HG03025 (cell line): Measurements from ENCODE around the gene VASH1.

ENCODE experiments used
- ATAC-seq: cut with Tn5 transposase; IDR thresholded peaks from one replicate; pipeline ENCODE4 v1.9.1; 2021; ENCODE audit warnings: mild to moderate bottlenecking, moderate library complexity; ENCODE audit not compliant: unreplicated experiment, low FRiP score

Gene VASH1

GRCh38 chr14:76782115-76782884, 21.0 kb downstream of the VASH1 start:
- no peak for ATAC-seq

DNA sequence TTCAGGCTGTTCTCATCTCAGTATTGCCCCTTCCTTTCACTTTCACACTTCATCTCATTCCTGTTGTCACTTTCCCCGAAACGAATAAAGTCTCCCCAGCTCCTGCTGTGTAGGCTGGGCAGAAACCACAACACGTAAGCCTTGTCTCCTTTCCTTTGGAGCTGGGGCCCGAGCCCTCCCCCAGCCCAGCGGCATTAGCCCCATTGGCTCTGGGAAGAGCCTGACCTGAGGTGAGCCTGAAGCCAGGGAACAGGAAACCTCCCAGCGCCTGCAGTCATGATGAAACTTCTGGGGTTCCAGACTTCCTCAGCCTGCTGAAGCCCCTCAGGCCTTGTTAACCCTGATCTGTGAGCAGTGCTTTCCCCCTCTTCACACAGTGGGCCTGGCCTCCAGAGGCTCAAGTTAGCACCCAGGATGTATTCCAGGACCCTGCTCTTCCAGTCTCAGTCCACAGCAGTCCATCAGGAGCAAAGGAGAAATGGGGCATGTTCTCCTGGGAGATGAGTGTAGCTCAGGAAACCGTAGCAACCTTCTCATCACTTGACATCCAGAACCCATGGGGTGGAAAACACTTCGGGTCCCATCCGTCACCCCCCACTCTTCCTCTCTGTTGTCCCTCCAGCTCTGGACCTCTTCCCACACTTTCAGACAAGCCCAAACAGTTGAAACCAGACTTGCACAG, 21.8 kb downstream of the VASH1 start:
- no peak for ATAC-seq

DNA sequence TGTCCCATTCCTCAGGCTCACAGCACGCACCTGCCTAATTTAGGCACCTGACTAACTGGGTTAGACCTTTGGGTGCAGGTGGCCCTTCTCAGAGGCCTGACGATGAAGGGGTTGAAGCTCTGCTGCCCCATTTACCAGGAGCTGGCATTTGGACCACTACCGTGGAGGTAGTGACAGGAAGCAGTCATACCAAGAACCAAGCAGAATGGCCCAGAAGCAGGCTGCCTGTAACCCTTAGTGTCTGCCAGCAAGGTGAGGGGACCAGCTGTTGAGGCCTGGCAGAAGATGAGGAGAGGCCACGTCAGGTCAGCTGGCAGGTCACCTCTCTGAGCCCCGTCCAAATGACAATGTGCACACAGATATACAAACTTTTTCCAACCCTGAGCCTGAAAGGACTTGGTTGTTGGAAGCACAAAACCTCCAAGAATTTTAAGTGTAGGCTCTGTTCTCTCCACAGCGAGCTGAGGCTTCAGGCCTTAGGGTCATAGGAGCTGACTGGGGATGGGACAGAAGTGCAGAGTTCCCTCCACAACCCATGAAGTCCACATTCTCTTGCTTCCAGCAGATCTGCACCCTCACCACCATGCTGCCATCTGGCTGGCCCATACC, 23.1 kb downstream of the VASH1 start:
- no peak for ATAC-seq

GRCh38 chr14:76784881-76785280, 23.6 kb downstream of the VASH1 start:
- no peak for ATAC-seq

GRCh38 chr14:76786601-76787000, 25.3 kb downstream of the VASH1 start:
- ATAC-seq: no peak

GRCh38 chr14:76792422-76792821, 31.2 kb downstream of the VASH1 start:
- ATAC-seq: no peak

DNA sequence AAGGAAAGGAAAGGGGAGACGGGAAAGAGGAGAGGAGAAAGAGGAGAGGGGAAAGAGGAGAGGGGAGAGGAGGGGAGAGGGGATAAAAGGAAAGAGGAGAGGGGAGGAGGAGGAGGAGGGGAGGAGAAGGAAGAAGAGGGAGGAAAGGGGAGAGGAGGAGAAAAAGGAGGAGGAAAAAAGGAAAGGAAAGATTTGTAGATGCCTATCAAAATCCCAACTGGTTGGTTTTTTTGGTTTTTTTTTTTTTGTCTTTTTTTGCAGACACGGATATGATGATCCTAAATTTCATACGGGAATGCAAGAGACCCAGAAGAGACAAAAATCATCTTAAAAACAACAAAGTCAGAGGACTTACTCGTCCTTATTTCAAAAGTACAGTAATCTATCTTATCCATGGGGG, 32.1 kb downstream of the VASH1 start:
- ATAC-seq: no peak

- no peak for ATAC-seq
Measured at GRCh38 chr14:76793956-76794355, 32.7 kb downstream of the VASH1 start.

DNA sequence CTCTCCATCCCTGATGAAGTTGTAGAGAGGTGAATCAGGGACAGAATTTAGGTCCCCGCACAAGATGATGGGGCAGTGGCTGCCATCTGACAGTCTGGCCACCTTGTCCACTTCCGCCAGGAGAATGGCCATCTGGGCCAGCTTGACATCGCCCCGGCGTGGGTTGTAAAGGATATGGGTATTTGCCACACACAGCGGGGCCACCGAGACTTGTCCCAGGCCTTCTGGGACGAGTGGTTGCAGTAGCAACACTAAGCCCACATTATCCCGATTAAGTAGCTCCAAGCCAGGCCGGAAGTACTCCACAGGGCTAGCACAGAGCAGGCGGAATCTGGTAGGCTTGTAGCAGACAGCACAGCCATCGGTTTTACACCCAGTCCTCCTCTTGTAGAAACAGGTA, 45.2 kb downstream of the VASH1 start:
- no peak for ATAC-seq

DNA sequence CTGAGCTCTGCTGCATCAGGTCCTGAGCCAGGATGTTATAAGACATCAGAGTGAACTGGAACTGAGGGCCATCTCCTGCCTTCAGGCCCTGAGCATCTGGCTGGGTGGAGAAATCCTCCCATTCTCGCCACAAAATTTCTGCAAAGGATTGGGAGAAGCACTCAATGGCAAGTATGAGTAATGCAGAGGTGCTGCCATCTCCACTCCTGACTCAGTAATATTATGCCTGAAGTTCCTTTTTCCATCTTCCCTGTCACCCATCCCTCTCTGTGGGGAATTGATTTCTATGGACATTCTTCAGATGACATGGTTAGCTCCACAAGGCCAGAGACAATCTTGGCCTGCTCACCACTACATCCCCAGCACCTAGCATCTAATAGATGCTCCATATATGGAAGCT, 46.7 kb downstream of the VASH1 start:
- no peak for ATAC-seq

DNA sequence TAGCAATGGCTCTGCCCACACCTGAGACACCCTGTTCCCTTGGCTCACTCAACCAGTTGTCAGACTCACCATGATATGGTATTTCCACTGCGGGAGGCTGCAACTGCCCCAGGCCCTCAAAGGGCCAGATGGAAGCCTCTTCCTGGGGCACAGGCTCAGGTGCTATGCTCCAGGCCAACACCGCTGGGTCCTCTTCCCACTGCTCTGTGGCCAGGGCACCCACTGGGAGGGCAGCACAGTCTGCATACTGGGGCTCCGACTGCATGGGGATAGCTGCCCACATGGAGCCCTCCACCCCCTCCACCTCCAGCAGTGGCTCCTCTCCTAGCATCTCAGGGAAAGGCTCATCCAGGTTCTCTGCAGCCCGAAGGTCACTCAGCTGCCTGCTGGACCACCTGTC, 47.7 kb downstream of the VASH1 start:
- ATAC-seq: no peak

- ATAC-seq: no peak
Measured at GRCh38 chr14:76810525-76810924, 49.3 kb downstream of the VASH1 start.

DNA sequence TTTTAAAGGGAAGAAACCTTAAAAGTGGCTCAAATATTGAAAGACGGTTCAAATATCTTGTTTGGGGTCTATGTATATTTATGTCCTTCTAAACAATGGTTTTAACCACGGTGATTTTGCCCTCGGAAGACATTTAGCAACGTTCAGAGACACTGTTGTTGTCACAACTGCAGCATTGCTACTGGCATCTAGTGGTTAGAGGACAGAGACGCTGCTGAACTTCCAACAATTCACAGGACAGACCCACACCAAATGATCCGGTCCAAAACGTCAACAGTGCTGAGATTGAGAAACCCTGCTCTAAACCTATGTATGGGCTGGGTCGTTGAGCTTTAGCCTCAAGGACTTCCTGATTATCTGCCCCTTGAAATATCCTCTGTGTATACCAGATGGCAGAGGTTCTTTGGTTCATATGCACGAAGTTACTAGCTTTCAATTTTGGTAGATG, 49.7 kb downstream of the VASH1 start:
- no peak for ATAC-seq

GRCh38 chr14:76811561-76811960, 50.3 kb downstream of the VASH1 start:
- no peak for ATAC-seq

DNA sequence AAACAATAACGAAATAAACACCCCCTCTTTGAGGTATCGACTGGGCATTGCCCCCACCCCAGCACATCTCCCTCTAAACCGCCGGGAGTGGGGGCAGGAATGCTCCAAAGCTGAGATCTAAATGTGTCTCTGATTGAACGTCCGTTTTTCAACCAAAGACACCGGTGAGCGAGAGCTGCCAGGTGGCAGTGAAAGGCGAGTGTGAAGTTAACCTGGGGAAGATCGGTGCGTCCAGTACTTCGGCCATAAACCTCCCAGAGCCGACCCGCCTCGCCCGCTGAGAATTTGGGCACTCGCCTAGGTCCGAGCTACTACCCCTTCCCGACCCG, 50.8 kb downstream of the VASH1 start:
- peak; percentile 11 for ATAC-seq

DNA sequence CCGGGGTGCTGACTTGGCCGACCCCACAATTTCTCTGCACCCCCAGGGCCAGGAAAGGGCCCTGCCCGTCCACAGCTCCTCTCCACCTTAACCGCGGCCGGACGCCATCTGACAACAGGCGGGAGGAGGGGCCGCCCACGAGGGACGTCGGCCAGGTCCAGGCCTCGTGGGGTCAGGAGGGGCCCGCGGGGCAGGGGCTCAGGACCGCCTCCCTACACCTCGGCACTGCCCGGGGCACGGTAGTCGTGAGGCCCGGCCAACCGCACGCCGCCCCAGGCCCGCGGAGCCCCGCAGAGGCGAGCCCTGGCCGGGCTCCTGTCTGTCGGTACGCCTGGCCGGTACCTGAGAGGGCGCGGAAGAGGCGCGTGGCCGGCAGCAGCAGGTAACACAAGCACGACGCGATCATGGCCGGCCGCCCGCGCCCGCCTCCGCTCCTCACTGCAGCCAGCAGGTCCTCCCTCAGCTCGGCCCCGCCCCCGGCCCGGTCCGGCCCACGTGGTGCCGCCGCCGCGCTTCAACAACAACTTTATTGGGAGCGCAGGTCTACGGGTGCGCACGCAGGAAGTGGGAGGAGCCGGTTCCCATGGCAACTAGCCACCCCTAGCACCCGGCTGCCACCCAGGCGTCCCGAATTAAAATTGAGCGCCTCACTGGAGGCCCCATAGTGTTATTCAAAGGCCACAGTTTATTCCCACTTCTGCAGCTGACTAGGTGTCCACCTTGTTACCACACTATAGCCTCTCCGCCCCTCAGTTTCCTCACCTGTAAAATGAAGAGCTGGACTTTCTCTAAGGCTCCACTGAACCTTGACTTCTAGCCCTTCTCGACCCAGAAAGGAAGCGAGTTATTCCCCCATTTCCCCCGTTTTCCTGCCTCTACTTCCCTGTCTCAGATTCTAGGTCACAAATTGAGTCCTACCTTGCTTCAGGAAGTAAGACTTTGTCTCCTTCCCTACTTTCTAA, 51.4 kb downstream of the VASH1 start, which contains the start of gene ANGEL1:
ANGEL1 (minus strand) TSS at position 461 of the 962 bp plus-strand sequence; CDS start at position 406, 55 bp downstream.
- peak; percentile 77 for ATAC-seq

DNA sequence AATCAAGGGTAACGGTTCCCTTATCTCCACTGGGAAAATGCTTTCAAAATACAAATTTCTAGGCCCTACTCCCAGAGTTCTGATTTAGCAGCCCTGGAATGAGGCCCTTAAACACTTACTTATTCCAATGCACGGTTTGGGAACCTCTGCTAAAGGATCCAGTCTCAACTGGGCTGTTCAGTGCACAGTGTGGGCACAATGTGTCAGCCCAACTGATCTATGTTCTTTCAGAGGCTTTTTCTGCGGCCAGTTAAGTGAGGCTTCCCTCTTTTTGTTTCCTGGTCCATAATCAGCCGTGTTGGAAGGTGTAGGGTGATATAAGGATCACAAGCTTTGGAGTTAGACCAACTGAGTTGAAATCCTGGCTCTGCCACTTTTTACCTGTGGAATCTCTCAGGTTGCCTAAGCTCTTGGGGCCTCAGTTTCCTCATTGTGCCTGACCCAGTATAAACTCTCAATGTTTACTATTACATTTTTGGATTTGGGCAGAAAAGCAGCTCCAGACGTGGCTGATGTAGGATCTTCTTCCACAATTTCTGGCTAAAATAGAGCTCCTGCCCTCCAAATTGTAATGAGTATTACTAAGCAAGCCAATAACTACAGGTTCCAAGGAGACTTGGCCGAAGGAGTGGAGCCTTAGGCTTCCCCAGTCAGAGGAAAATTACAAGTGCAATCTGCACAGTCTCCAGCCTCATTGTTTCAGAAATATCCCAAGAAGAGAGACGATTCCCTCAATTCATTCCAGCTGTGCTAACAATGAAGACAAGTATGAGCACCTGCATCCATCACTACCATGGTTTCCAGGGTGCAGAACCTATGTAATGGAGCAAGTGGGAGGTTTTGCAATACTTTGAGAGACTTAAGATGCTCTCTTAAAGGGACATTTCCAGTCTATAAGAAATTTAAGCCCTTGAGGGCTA, 53.7 kb downstream of the VASH1 start:
- ATAC-seq: no peak

DNA sequence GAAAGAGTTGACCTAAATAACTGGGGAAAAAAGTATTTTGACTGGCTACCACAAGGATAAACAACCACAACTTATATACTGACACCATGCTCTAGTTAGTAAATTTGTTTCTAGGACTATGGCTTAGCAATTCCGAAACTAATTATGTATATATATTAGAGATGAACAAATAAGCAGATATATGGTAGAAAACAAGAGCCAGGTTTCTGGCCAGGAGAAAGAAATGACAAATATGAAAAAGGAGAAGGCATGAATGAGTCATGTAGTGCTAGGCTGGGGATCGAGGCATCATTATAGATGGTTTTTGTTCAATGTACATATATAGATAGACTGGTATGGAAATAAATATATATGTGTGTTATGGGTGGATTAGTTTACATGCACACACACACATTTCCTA, 59.4 kb downstream of the VASH1 start:
- no peak for ATAC-seq

DNA sequence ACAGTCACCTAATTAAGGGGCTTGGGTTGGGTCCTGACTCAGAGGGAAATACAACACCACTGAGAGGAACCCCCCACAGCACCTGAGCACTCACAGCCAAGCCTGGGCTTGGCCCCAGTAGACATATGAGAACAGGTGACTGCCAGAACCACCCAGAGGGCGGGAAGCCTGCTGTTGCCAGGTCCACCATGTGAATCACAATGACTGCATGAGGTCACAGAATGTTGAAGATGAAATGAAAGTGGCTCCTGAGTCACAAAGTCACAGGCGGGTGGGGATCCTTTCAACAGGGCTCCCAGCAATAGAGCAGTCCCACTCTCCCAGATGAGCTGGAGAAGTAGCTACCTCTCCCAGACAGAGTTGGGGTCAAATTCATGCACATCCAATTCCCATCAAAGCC, 64.9 kb downstream of the VASH1 start, which contains the start of gene LRRC74A:
LRRC74A (plus strand) TSS at position 287 of the 400 bp plus-strand sequence. CDS start 290 bp downstream, outside the sequence.
- ATAC-seq: no peak
